ENCODE measurements around the gene PSMC2. TPM values are rescaled to one million over a fixed set of nuclear protein-coding genes. Genes with fewer than 3 reads are reported as not detected.

Gene PSMC2
- total RNA-seq (2014; rRNA removed; shearing (Covaris generic)): 198 and 208 TPM in 2 replicates

DNA sequence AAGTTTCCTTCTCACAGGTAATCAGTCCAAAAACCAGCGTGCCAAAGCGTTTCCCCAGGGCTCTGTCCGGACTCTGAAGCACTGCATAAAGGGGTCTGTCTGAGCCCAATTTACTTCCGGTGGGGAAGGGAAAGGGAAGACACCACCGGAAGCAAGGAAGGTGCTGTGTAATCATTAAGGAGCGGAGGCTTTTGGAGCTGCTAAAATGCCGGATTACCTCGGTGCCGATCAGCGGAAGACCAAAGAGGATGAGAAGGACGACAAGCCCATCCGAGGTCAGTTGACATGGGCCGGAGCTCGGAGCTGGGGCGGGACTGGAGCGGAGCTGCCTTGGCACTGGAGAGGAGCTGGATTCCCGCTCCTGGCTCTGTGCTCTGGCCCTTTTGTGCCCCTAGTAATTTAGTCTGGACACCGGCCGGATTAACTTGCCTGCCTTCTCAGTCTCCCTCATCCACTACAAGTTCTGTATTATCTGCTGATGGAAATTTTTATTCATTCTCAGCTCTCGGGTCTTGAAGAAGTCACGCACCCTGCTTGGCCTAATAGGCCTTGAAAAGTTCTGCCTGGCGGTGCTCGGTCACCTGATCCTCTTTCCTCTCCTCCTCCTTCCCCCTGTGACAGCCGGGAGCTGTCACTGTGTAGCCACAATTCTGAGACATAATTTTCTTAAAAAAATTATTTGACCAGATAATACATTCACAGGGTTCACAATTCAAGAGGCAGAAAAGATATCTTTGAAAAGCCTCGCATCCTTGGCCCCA is at the start of gene PSMC2:
Gene PSMC2, plus strand, starts transcription at position 137 of the 761 bp plus-strand sequence. Its CDS starts 69 bp downstream, at position 206.
- H3K27ac ChIP-seq: peak within 1 kb of the TSS; percentile 73
- H3K9me3 ChIP-seq (replicated peaks): no peaks in the 10 kb centered on the region
- H3K36me3 ChIP-seq: peaks cover 5% of the 10 kb centered on the region
- DNase-seq: peak; percentile 85 to 94
- peaks cover 5% of the 10 kb centered on the region; the same call in 1 of the 2 replicates for H3K4me1 ChIP-seq
- peak within 1 kb of the TSS; percentile 80 for H3K4me3 ChIP-seq
- no peaks in the 10 kb centered on the region for H3K27me3 ChIP-seq

DNA sequence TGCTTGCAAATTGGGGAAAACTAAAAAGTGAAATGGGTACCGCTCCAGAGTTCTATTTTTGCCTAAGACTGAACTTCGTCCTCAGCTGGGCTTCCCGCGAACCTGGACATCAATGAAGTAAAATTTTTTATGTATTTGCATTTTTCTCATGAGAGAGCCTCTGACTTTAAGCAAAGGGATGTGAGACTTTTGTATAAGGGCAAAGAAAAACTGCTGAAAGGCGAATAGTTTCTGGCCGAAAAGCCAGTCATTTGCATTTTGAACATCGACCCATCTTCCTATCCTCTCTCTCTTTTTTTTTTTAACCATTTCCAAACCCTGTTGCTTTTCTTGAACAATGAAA is 49.6 kb upstream of the PSMC2 start:
- no peaks in the 10 kb centered on the region for H3K27me3 ChIP-seq
- peak overlapping the region; percentile 77 for H3K4me3 ChIP-seq
- peak overlapping the region; percentile 67 for H3K27ac ChIP-seq
- peaks cover 7% of the 10 kb centered on the region; the same call in 1 of the 2 replicates for H3K4me1 ChIP-seq
- DNase-seq: no peak
- H3K36me3 ChIP-seq: peaks cover 36% of the 10 kb centered on the region
- no peaks in the 10 kb centered on the region for H3K9me3 ChIP-seq (replicated peaks)

GRCh38 chr7:103299660-103300059 is 47.8 kb upstream of the PSMC2 start:
- no peak overlapping the region for H3K4me3 ChIP-seq
- H3K9me3 ChIP-seq (replicated peaks): no peaks in the 10 kb centered on the region
- H3K4me1 ChIP-seq: peaks cover 7% of the 10 kb centered on the region; the same call in 1 of the 2 replicates
- H3K27ac ChIP-seq: no peak overlapping the region
- peaks cover 53% of the 10 kb centered on the region for H3K36me3 ChIP-seq
- DNase-seq: no peak
- H3K27me3 ChIP-seq: no peaks in the 10 kb centered on the region

DNA sequence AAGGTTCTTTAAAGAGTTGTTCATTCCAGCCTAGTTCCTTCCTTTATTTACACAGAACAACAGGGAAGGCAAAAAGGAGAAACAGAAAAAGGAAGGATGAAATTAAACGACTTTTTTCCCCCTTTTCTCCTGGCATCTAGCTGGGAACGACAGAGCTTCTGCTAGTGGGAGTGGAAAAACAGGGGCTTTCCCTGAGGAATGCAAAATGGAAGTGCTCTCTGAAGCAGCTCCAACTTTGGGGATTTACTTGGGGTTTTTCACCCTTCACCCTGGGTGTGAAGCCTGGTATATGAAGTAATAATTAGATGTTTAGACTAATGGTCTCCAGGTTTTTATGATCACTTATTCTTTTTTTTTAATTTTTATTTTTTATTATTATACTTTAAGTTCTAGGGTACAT is 46.0 kb upstream of the PSMC2 start:
- Histone ChIP-seq H3K27ac (no peak overlapping the region), H3K27me3 (no peaks in the 10 kb centered on the region), H3K4me3 (no peak overlapping the region), H3K9me3 (replicated peaks) (no peaks in the 10 kb centered on the region), H3K36me3 (peaks cover 69% of the 10 kb centered on the region), H3K4me1 (peaks cover 7% of the 10 kb centered on the region; the same call in 1 of the 2 replicates)
- DNase-seq: no peak

DNA sequence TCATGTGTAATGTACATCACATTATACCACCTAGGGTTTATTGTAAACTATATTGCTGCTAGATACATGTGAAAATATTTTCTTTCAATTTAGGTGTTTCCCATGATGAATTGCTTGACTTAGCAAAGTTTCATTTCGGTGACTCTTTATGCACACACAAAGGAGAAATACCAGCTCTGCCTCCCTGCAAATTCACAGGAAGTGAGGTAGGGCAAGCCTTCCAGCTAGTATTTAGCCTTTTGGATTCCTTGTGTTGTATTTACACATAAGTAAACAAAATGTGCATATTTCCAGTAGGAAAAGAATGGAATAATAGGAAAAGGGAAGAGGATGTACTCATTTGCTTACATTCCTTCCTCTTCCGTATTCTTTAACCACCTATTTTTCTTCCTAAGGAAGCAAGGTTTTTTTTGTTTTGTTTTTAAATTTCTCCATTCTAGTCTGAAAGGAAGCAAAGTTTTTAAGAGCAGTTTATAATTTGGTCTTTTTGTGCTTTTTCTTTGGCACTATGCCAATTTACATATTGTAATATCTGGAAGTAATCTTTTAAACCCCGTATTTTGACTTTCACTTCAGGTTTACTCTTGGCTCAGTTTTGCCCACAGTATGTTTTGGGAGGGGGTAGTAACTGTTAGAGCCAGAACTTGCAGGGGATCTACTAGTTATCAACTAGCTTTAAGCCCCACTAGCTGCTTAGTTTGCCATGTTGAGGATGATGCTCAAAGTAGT is 39.8 kb upstream of the PSMC2 start:
- no peak for DNase-seq
- Histone ChIP-seq H3K4me3 (no peak overlapping the region), H3K36me3 (peaks cover 96% of the 10 kb centered on the region), H3K27me3 (no peaks in the 10 kb centered on the region), H3K27ac (no peak overlapping the region), H3K4me1 (no peaks in the 10 kb centered on the region), H3K9me3 (replicated peaks) (no peaks in the 10 kb centered on the region)

DNA sequence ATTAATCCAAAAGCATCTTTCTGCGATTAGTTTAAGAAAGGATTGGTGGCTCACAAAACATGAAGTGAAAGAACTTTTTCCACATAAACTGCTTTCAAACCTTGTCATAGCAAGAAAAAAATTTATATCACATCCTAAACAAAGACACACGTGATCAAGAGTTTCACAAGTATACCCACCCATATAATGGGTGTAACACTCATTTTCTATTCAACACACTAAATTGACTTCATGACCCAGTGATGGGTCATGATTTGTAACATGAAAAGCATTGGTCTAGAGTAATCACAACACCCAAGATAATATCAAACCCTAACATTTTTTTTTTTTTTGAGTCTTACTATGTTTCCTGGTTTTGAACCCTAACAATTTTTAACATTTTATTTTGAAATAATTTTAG is 32.6 kb upstream of the PSMC2 start:
- no peaks in the 10 kb centered on the region for H3K27me3 ChIP-seq
- DNase-seq: no peak
- H3K9me3 ChIP-seq (replicated peaks): no peaks in the 10 kb centered on the region
- no peak overlapping the region for H3K27ac ChIP-seq
- H3K4me3 ChIP-seq: no peak overlapping the region
- peaks cover 100% of the 10 kb centered on the region for H3K36me3 ChIP-seq
- H3K4me1 ChIP-seq: no peaks in the 10 kb centered on the region

DNA sequence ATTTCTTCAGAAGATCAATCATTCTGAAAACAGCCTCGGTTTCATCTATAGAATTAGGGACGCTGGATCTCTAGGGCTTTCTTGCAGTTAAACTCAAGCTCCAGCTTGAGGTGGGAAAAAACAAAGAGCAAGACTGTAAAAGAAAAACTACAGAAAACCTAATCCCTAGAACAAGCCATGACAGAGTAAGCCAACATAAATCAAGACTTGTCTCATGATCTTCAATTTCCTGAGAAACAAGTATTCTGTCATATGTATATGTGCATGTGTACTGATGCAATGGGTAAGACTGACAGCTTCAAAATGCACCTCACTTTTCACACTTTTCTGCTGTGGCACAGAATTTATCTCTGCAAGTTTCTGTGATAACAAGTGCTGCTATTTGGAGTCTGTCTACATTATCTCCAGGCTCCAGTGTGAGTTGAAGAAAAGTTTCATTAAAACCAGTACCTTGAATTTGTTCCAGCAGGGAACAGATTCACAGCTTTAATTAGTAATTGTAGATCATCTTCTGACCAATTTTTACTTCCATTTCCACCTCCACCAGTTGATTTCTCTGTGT is 31.0 kb upstream of the PSMC2 start:
- no peak overlapping the region for H3K4me3 ChIP-seq
- H3K4me1 ChIP-seq: no peaks in the 10 kb centered on the region
- DNase-seq: no peak
- H3K27ac ChIP-seq: no peak overlapping the region
- no peaks in the 10 kb centered on the region for H3K27me3 ChIP-seq
- H3K9me3 ChIP-seq (replicated peaks): no peaks in the 10 kb centered on the region
- H3K36me3 ChIP-seq: peaks cover 98% of the 10 kb centered on the region

GRCh38 chr7:103317009-103317408 is 30.4 kb upstream of the PSMC2 start:
- H3K36me3 ChIP-seq: peaks cover 98% of the 10 kb centered on the region

GRCh38 chr7:103325744-103326143 is 21.7 kb upstream of the PSMC2 start:
- H3K27ac ChIP-seq: no peak overlapping the region
- no peaks in the 10 kb centered on the region for H3K4me1 ChIP-seq
- no peak for DNase-seq
- no peaks in the 10 kb centered on the region for H3K9me3 ChIP-seq (replicated peaks)
- peaks cover 68% of the 10 kb centered on the region for H3K36me3 ChIP-seq
- no peak overlapping the region for H3K4me3 ChIP-seq
- H3K27me3 ChIP-seq: no peaks in the 10 kb centered on the region

More at GRCh38 chr7:103317009-103317408, 30.4 kb upstream of the PSMC2 start:
- H3K4me3 ChIP-seq: no peak overlapping the region
- H3K27ac ChIP-seq: no peak overlapping the region
- no peaks in the 10 kb centered on the region for H3K27me3 ChIP-seq
- no peaks in the 10 kb centered on the region for H3K9me3 ChIP-seq (replicated peaks)
- H3K4me1 ChIP-seq: no peaks in the 10 kb centered on the region
- no peak for DNase-seq

DNA sequence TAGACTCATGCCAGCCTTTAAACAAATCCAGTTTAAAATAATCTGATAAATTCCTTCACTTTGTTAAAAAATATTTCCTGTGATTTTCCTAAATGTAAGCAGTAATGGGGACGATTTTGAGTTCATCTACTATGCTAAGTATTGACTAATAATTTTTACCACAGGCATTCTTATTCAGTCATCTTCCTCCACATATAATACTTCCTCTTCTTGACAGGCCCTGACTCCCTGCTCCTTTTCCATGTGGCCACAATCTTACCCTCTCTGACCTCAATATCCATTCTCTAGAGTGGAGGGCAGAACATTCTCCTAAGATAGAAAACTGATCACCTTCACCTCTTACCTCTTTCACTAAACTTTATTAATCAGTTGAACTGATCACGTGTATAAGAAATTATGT is 10.7 kb upstream of the PSMC2 start:
- Histone ChIP-seq H3K27me3 (no peaks in the 10 kb centered on the region), H3K9me3 (replicated peaks) (no peaks in the 10 kb centered on the region), H3K36me3 (peaks cover 81% of the 10 kb centered on the region), H3K4me1 (no peaks in the 10 kb centered on the region), H3K27ac (no peak overlapping the region), H3K4me3 (no peak overlapping the region)
- no peak for DNase-seq

DNA sequence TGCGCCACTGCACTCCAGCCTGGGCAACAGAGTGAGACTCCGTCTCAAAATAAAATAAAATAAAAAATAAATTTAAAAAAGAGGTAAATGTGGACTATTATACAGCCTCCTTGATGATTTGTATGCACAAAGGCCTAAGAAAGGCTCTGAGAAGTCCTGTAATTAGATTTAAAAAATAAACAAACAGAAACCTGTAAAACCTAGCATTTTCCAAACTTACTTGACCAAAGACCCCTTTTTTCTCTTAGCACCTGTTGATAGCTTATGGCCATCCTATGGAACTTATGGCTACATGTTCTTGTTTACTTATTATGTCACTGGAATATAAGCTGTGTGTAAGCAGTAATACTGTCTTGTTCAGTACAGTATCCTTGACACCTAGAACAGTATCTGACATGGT is 8.6 kb upstream of the PSMC2 start:
- Histone ChIP-seq H3K27me3 (no peaks in the 10 kb centered on the region), H3K4me3 (no peak overlapping the region), H3K27ac (no peak overlapping the region), H3K36me3 (peaks cover 76% of the 10 kb centered on the region), H3K9me3 (replicated peaks) (no peaks in the 10 kb centered on the region), H3K4me1 (no peaks in the 10 kb centered on the region)
- no peak for DNase-seq

GRCh38 chr7:103341466-103341865 is 6.0 kb upstream of the PSMC2 start:
- Histone ChIP-seq H3K4me1 (no peaks in the 10 kb centered on the region), H3K9me3 (replicated peaks) (no peaks in the 10 kb centered on the region), H3K27me3 (no peaks in the 10 kb centered on the region), H3K4me3 (no peak overlapping the region), H3K36me3 (peaks cover 54% of the 10 kb centered on the region), H3K27ac (no peak overlapping the region)
- DNase-seq: no peak

DNA sequence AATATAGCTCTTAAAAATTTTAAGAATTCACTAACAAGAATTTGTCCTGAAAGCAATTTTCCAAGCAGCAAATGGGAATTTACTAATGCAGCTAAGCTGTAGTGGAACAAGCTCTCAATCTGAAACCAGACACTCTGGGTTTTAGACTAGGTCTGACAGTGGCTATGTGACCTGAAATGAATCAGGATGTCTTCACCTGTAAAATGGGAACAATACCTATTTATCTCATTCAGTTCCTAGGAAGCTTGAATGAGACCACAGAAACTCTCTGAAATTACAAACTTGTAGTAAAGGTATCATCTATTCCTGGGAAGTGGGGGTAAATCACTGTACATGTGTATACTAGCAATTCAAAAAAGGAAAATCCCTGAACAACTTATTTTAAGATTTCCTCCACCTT is 4.1 kb upstream of the PSMC2 start:
- Histone ChIP-seq H3K4me3 (peak overlapping the region; percentile 93), H3K9me3 (replicated peaks) (no peaks in the 10 kb centered on the region), H3K27ac (no peak overlapping the region), H3K4me1 (no peaks in the 10 kb centered on the region), H3K36me3 (peaks cover 37% of the 10 kb centered on the region), H3K27me3 (no peaks in the 10 kb centered on the region)
- no peak for DNase-seq

DNA sequence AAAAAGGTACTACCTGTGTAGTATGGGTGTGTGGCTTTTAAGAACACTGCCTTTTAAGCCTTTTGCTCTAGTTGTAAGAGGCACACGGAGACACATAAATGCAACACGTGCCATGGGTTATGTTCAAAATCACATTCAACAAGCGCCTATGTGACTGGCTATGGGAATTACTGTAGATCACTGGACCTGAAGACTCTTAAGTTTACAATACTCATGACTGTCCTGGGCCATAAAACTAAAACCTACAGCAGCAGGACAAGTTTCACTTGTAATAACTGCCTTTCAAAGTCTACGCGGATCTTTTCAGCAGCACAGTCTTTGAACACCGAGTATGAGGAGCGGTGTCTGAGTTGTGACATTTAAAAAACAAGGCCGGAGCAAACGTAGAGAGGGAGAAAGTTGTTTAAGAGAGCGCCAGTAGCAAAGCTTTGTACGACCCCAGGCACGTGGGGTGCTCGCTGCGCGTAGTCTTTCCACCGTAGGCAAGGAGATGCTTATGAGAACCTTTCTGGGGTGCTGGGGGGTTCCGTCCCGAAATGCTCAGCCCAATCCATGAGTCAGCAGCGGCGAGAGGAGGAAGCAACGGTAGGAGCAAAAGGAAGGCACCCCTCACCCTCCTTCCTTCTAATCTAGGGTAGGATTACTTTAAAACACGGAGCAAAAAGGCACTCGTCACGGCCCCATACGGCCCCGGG is 3.5 kb upstream of the PSMC2 start:
- Histone ChIP-seq H3K27ac (peak overlapping the region; percentile 70), H3K4me1 (peaks cover 3% of the 10 kb centered on the region; the same call in 1 of the 2 replicates), H3K4me3 (peak overlapping the region; percentile 93), H3K9me3 (replicated peaks) (no peaks in the 10 kb centered on the region), H3K27me3 (no peaks in the 10 kb centered on the region), H3K36me3 (peaks cover 31% of the 10 kb centered on the region)
- DNase-seq: peak; percentile 22 to 31
